ENCODE data around the gene CRLF1. TPM values are rescaled to one million over a fixed set of nuclear protein-coding genes. Genes with fewer than 3 reads are reported as not detected.

Gene CRLF1
- total RNA-seq, 1 experiment from 2014 or later, result 16.2 TPM

DNA sequence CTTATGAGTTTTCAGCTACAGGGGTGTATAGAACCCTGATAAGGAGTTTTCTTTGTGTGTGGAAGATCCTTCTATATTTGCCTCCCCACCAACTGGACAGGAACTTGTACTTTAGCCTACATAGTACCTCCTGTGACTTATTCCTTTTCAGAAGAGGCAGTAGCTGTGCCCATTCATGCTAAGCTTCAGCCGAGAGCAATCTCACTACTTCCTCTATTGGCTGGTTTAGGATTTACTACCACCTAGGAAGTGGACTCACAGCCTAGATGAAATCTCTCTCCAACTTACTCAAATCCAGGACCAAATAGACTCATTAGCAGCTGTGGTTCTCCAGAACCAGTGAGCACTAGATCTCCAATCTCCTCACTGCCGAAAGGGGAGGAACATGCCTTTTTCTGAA is 20.3 kb downstream of the CRLF1 start:
- Histone ChIP-seq H4K5ac (ENCODE audit: insufficient read length, low read depth, low read length) (no peak overlapping the region), H3K23ac (ENCODE audit: insufficient read length, low read depth, low read length) (no peak overlapping the region), H3K4me2 (ENCODE audit: insufficient read depth, insufficient read length, low read length) (no peak overlapping the region), H2BK20ac (ENCODE audit: low read depth, low read length, poor library complexity, severe bottlenecking) (no peak overlapping the region), H4K91ac (ENCODE audit: insufficient read length, low read depth, low read length) (no peak overlapping the region), H2BK120ac (ENCODE audit: low read depth, low read length, poor library complexity, severe bottlenecking) (no peak overlapping the region), H3T11ph (ENCODE audit: low read length) (no peak overlapping the region), H3K23me2 (ENCODE audit: insufficient read length, low read depth, low read length, poor library complexity, severe bottlenecking) (peaks cover 15% of the 10 kb centered on the region), H2BK12ac (ENCODE audit: insufficient read length, low read depth, low read length) (no peak overlapping the region), H3K27ac (ENCODE audit: insufficient read length, low read depth, low read length) (no peak overlapping the region), H3K4ac (ENCODE audit: low read depth, low read length) (no peak overlapping the region), H3K4me1 (ENCODE audit: insufficient read depth, low read length) (peaks cover 2% of the 10 kb centered on the region; the same call in 1 of the 2 replicates), H3K79me1 (ENCODE audit: insufficient read depth, low read depth, low read length, poor library complexity, severe bottlenecking) (no peaks in the 10 kb centered on the region), H3K56ac (ENCODE audit: insufficient read length, low read depth, low read length) (no peak overlapping the region), H3K9ac (ENCODE audit: extremely low read depth, insufficient read length, low read length) (no peak overlapping the region), H3K9me3 (ENCODE audit: control insufficient read depth, low read depth, low read length) (no peaks in the 10 kb centered on the region), H3K79me2 (ENCODE audit: insufficient read depth, low read length) (no peaks in the 10 kb centered on the region), H2AFZ (ENCODE audit: low read length) (no peak overlapping the region), H3K18ac (ENCODE audit: insufficient read length, low read depth, low read length) (no peak overlapping the region), H4K8ac (replicated peaks; ENCODE audit: insufficient read length, low read depth, low read length) (no peak overlapping the region), H3K14ac (ENCODE audit: insufficient read depth, low read length) (no peak overlapping the region), H2AK5ac (ENCODE audit: insufficient read length, low read length) (no peak overlapping the region), H4K20me1 (ENCODE audit: control insufficient read depth, insufficient read depth, insufficient read length) (no peaks in the 10 kb centered on the region), H2BK15ac (ENCODE audit: low read depth, low read length) (no peak overlapping the region), H2BK5ac (ENCODE audit: insufficient read length, low read length) (no peak overlapping the region), H3K27me3 (ENCODE audit: insufficient read depth, low read length) (no peaks in the 10 kb centered on the region)
- H3K27ac Mint-ChIP-seq, result no peak overlapping the region
- no peak overlapping the region for H3K4me3 Mint-ChIP-seq
- H3K9me3 Mint-ChIP-seq, result no peaks in the 10 kb centered on the region; a peak in 1 of 5 replicates
- peaks cover 20 to 22% of the 10 kb centered on the region in 2 experiments for H3K4me1 Mint-ChIP-seq
- no peak for DNase-seq
- peaks cover 8% of the 10 kb centered on the region for H3K27me3 Mint-ChIP-seq (ENCODE audit: low read depth)
- peaks cover 3 to 8% (median 5%) of the 10 kb centered on the region in 3 experiments; a peak in 6 of 7 replicates for H3K36me3 Mint-ChIP-seq (ENCODE audit: insufficient read depth in 1 of 3, low read depth in 3 of 3)
- WGBS (ENCODE audit: extremely low coverage, insufficient read length, low lambda C conversion rate), result no CpG with 5 or more reads among the region's 2 CpGs
- TF ChIP-seq, protein P1, sequence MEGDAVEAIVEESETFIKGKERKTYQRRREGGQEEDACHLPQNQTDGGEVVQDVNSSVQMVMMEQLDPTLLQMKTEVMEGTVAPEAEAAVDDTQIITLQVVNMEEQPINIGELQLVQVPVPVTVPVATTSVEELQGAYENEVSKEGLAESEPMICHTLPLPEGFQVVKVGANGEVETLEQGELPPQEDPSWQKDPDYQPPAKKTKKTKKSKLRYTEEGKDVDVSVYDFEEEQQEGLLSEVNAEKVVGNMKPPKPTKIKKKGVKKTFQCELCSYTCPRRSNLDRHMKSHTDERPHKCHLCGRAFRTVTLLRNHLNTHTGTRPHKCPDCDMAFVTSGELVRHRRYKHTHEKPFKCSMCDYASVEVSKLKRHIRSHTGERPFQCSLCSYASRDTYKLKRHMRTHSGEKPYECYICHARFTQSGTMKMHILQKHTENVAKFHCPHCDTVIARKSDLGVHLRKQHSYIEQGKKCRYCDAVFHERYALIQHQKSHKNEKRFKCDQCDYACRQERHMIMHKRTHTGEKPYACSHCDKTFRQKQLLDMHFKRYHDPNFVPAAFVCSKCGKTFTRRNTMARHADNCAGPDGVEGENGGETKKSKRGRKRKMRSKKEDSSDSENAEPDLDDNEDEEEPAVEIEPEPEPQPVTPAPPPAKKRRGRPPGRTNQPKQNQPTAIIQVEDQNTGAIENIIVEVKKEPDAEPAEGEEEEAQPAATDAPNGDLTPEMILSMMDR (conservative IDR thresholded peaks at IDR 0.05), result no peak

All from H9 (cell line).